ENCODE measurements around the gene CENPE.

The CENPE gene

DNA sequence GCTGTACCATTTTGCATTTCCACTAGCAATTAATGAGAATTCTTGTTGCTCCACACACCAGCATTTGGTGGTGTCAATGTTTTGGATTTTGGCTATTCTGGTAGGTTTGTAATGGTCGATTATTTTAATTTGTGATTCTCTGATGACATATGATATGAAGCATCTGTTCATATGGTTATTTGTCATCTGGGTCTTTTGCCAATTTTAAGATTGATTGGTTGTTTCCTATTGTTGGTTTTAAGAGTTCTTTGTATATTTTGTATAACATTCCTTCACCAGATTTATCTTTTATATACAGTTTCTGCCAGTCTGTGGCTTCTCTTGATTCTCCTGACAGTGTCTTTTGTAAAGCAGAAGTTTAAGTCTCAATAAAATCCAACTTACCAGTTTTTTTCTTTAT lies 80.0 kb downstream of the CENPE start:
- no peak for DNase-seq

DNA sequence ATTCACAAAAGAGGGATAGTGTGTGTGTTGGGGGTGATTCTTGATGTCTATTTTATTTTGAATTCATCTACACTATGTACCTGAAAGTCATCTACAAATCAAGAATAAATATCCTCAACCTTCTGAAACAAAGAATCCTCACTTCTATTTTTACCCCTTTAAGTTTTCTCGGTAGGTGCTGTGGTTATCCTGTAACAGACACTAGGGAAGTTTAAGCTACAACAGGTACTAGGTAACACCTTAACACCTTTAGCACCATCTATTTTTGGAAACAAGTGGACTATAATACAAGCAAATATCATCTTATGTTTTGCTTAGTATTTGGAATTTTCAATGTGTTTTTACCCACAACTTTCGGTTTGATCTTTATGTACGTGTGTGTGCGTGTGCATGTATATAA lies 86.5 kb downstream of the CENPE start:
- no peak for DNase-seq

- no peak for DNase-seq
Measured at GRCh38 chr4:103108542-103108941, 89.6 kb downstream of the CENPE start.

GRCh38 chr4:103105558-103106356 lies 92.4 kb downstream of the CENPE start:
- no peak for DNase-seq

DNA sequence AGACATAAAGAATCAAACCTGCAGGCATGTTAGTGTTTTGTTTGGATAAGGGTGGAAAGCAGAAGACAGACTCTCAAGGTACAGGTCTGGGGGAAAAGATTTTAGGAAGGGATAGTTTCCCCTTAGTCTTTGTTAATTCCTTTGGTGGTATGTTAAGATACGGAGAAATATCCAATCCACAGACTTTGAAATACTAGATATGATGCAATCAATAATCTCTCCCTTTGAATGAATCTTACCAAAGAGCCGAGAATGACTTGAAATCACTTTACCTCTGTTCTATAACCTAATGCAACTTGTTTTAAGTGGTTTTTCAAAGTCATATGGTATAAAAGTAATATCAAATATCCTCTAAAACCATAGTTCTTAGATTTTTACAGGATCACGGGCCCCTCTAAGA lies 93.3 kb downstream of the CENPE start:
- DNase-seq, result no peak

DNA sequence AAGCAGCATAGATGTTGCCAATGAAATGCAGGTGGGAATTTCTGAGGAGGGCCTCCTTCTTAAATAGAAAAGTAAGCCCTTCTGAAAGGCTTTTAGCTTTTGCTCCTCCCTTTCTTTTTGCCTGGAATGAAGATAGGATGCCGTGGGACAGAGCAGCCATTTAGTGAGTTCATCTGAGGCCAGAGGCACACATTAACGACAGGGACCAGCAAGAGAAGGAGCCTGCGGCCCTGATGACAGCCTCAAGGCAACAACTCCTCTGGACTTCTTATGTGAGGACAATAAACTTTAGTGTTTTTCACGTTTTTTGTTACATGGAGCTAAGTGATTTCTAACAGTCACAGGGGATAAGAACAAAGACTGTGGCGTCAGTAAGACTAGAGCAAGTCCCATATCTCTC lies 97.5 kb downstream of the CENPE start:
- no peak for DNase-seq

- DNase-seq, result no peak
Measured at GRCh38 chr4:103099691-103100392, 98.3 kb downstream of the CENPE start, which contains the start of gene BDH2. TSS of gene BDH2 (minus strand) at chr4:103099834. CDS start at chr4:103096254, 3,580 bp downstream.

DNA sequence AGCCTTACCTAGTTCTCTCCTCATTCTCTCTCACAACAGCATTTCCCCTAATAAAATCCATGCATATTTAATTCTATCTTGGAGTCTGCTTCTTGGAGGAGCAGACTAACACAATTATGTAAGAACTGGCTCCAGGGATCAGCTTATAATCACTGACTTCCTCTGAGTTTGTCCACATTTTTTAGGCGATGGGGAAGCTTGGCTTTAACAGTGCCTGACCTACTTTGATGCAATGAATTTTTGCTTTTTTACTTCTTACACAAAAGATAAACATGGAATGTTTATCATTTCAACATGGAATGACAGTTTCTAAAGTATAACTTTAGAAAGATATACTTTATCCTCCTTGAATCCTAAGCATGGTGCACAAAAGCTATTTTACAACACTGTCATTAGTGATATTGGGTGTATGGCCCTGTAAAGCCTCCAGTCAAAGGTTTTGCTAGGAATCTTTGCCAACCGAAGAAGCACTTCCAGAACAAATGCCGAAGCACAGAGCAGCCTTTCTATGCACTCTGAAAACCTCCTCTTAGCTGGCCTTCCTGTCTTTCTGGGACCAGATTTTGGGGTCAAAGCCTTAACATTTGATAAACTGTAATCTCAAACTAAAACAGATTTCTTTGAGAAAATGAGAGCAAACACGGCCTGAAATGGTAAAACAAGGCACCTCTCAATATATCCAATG lies 99.2 kb downstream of the CENPE start:
- DNase-seq, result no peak

GRCh38 chr4:103098341-103098740 lies 99.8 kb downstream of the CENPE start:
- no peak for DNase-seq

- no peak for DNase-seq
Measured at GRCh38 chr4:103097112-103097511, 101.0 kb downstream of the CENPE start.

DNA sequence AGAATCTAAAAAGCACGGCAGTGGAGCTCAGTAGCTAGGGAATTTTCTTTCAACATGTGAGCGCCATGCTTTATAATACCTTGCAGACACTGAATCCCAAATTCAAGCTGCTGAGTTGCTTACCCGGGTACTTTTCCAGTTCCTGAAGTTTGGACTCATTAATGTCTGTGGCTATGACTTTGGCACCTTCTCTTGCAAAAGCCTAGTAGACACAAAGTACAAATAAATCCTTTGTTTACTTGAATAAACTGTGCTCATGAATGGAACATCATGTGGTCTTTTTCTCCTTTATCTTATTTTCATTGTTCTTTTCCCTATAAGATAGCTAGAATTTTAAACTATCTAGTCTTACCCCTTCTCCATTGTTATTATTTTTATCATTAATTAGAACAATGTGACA lies 103.1 kb downstream of the CENPE start:
- no peak for DNase-seq

GRCh38 chr4:103092245-103092644 lies 105.9 kb downstream of the CENPE start:
- DNase-seq, result no peak

GRCh38 chr4:103091601-103092223 lies 106.4 kb downstream of the CENPE start:
- no peak for DNase-seq

DNA sequence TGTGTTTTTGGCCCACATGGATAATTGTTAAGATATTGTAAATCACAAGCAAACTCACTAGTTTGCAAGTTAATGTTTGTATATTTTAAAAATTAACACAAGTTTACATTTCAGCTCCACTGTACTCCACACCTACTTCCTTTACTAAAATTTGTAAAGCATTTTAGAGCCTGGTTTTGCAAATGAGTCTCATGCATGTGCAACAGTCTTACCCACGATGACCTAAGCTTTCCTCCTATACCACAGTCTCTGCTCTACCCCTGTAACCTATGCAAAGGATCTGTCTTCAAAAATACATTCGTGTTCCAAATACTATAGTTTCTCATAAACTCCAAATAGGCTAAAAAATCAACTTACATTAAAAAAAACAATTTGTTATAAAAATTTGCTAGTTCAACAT lies 108.7 kb downstream of the CENPE start:
- no peak for DNase-seq

DNA sequence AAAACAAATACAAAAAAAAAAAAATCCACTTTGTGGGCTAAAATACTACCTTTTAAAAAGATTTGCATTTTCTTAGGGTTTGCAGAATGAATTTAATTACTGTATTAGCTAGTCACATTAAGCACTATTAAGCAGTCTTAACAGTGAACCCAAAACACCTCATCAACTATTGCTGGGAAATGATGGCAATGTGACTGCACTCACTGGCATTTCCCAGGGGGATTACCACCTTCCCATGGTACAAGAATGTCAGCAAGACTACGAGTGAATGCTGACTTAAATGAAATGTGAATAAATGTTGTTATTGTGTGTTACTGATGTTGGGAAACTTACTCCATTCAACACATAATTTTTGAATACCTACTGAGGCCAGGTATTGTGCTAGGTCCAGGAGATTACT lies 111.6 kb downstream of the CENPE start:
- DNase-seq, result no peak

DNA sequence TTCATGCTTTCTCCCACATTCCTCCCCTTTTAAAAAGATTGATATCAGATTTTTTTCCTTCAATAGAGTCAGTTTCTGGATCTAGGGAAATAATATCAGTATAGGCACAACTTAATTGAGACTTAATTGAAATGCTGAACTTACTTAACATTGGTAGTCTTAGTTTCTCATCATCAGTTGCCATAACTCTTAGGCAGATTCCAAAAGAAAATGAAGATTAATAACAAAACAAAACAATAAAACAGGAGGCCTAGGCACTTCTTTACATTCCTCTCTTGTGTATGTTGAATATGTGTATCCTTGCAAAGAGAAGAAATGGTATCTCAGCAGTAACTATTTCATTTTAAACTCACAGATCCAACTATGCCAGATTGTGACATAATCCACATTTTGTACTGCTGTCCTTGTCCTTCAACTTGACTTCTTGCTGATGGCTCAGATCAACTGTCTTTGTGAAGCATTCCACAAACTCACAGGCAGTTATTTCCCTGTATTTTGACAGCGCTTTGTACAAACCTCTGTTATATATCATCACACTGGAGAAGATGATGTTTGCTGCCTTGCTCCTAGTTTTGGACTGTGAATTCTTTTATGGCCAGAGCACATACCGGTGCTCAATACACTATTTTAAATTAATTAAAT lies 112.5 kb downstream of the CENPE start:
- no peak for DNase-seq

GRCh38 chr4:103079621-103080020 lies 118.5 kb downstream of the CENPE start:
- no peak for DNase-seq

- peak; percentile 12 for DNase-seq
Measured at GRCh38 chr4:103076747-103077347, 121.3 kb downstream of the CENPE start, which contains the start of gene SLC9B2. TSS of gene SLC9B2 (minus strand) at chr4:103076761. CDS start at chr4:103067550, 9,211 bp downstream.

DNA sequence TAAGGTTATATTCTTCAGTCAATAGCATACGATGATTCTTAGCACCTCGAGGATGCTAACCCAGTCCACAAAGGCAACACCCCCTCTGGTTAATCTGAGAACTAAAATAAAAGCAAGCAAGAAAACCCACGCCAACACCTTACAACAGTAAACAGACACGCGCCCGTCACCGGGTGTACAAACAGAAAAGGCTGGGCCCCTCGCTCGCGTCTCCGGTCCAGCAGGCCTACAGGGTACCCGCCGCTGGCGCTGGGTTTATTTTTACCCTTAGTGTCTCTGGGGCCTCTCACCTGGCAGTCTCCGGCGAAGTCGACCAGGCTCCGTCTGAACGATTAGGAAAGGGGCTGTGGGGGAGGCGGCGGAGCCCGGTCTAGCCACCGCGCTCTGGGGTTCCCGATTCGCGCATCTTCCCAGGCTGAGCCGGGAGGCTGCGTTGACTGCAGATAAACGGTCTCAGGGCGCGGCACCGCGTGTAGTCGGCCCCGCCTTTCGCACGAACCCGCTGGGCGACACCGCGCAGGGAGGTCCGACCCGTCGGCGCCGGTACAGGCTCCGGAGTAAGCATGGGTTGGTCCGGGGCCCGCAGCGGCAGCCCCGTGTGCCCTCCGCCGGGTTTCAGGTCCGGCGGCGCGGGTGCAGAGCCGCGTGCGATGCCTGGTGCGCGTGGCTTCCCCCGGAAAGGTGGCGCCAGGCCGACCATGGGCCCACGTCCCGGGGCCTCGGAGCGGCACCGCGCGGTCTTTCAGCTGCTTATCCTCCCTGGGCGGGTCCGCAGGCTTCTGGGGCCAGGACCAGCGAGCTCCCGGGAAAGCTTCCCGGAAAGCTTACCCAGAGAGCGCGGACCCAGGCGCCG lies 122.0 kb downstream of the CENPE start:
- DNase-seq, result no peak

- no peak for DNase-seq
Measured at GRCh38 chr4:103075435-103075893, 122.7 kb downstream of the CENPE start.

All from GOT3 (cell line).